Heart left ventricle (tissue), 13 donors: Measurements from ENCODE around the gene TAF1D.

Source experiments
- CTCF ChIP-seq, 12 donors: fragments of 200-600 bp; sonication (generic) in 4 of 12; IDR thresholded peaks; one replicate each; pipeline versions ENCODE4 v1.5.0 to v1.8.0; 2018 to 2022; ENCODE audit warnings: antibody characterized with exemption in 12 of 12, mild to moderate bottlenecking in 5 of 12
- POLR2A ChIP-seq, 2 donors: fragments of 450-650 bp; IDR thresholded peaks; one replicate each; pipeline ENCODE4 v1.6.1; 2017; ENCODE audit warnings: antibody characterized with exemption in 2 of 2, mild to moderate bottlenecking in 2 of 2, moderate library complexity in 2 of 2
- donor health status: ischemic (EF 13 %, LVEDD 7.1; RV severe dilation, severe dysfunction).
- donor health status: DM: no; HTN: yes; CAD: no.
- donor health status: DM: no; HTN: no; CAD: no.
- donor health status: ischemic (EF 25% LVEDD 6.9; RV normal size, moderate dysfunction).
- donor health status: ischemic (EF 25% LVEDD 5.7; RV mildly dilated, moderate dysfunction).
- donor health status: ischemic (EF 35%, LVEDD 5.7; RV mildly dilated, moderate dysfunction).
- donor health status: nonischemic (EF 11% LVEDD 7.7; RV severe dilation, severe dysfunction).
- donor health status: DM: yes; HTN: yes; CAD: no.
- donor health status: PGD.
- donor health status: ischemic (EF 29% LVEDD 5.4; RV normal size, mild dysfunction).
- donor health status: nonischemic (EF 23%, LVEDD 6.1; RV moderate dilation, normal function).

GRCh38 chr11:93700830-93701229 lies 40.5 kb downstream of the TAF1D start:
- TF ChIP-seq POLR2A (IDR thresholded peaks at IDR 0.05): no peak
- TF ChIP-seq CTCF (IDR thresholded peaks at IDR 0.05): no peak
